Measurements from ENCODE around the gene RPAP2.
A peak's percentile ranks its signal among the peaks of the same experiment; 100 is the strongest.

RPAP2 gene

DNA sequence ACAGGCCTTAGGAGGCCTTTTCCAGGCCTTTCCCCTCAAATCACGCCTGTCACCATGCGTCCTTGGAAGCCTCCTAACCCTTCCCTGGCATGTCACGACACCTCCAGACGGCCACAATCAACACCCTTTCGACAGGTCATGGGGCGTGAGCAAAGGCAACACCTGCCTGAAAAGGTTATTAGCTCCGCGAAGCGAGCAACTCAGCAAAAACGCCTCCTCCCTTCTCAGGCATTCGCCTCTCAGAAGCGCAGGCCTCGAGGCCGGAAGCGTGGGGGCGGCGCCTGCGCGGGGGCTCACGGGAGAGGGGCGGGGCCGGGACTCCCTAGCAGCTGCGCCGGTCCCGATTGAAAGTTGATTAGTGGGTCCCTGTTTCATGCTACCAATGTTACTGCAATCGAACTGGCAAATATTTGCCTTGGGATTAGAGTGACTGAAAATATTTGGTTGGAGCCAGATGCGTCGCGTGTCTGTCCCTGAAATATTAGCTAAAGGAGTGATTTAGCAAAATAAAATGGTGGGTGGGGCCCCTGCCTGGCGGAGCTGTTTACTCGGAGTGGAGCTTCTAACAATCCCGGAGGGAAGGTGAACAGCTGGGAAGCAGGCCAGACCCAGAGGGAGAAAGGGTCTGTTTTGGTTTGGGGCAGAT, 143.0 kb downstream of the RPAP2 start:
- H3K9me3 ChIP-seq (ENCODE audit: control insufficient read depth in 1 of 2, low read length in 2 of 2), result no peaks in the 10 kb centered on the region
- H3K9ac ChIP-seq (ENCODE audit: low read depth in 1 of 2, low read length in 2 of 2), result no peak overlapping the region
- H3K27ac ChIP-seq (ENCODE audit: low read depth, low read length), result no peak overlapping the region
- H3K4me3 ChIP-seq (ENCODE audit: low read depth in 1 of 2, low read length in 2 of 2), result peak overlapping the region; percentile 65 to 66
- H3K27me3 ChIP-seq (ENCODE audit: control insufficient read depth in 1 of 2, insufficient read depth in 2 of 2, low read length in 2 of 2), result no peaks in the 10 kb centered on the region
- H3K4me1 ChIP-seq (ENCODE audit: control insufficient read depth in 1 of 2, insufficient read depth in 2 of 2, low read length in 2 of 2), result peaks cover 0 to 2% of the 10 kb centered on the region in 2 donors
- no peaks in the 10 kb centered on the region for H3K36me3 ChIP-seq (ENCODE audit: control insufficient read depth in 1 of 2, insufficient read depth in 2 of 2, low read length in 2 of 2)

- Histone ChIP-seq H3K4me1 (ENCODE audit: control insufficient read depth in 1 of 2, insufficient read depth in 2 of 2, low read length in 2 of 2) (peaks cover 0 to 2% of the 10 kb centered on the region in 2 donors), H3K9ac (ENCODE audit: low read depth in 1 of 2, low read length in 2 of 2) (no peak overlapping the region), H3K9me3 (ENCODE audit: control insufficient read depth in 1 of 2, low read length in 2 of 2) (no peaks in the 10 kb centered on the region), H3K27ac (ENCODE audit: low read depth, low read length) (no peak overlapping the region), H3K36me3 (ENCODE audit: control insufficient read depth in 1 of 2, insufficient read depth in 2 of 2, low read length in 2 of 2) (no peaks in the 10 kb centered on the region), H3K4me3 (ENCODE audit: low read depth in 1 of 2, low read length in 2 of 2) (peak overlapping the region in 1 of 2 donors; percentile 66), H3K27me3 (ENCODE audit: control insufficient read depth in 1 of 2, insufficient read depth in 2 of 2, low read length in 2 of 2) (no peaks in the 10 kb centered on the region)
These were observed 143.5 kb downstream of the RPAP2 start for GRCh38 chr1:92442351-92442750.

GRCh38 chr1:92443893-92444292, 145.0 kb downstream of the RPAP2 start:
- no peak overlapping the region for H3K27ac ChIP-seq (ENCODE audit: low read depth, low read length)
- no peak overlapping the region for H3K4me3 ChIP-seq (ENCODE audit: low read depth in 1 of 2, low read length in 2 of 2)
- peaks cover 0 to 2% of the 10 kb centered on the region in 2 donors for H3K4me1 ChIP-seq (ENCODE audit: control insufficient read depth in 1 of 2, insufficient read depth in 2 of 2, low read length in 2 of 2)
- H3K27me3 ChIP-seq (ENCODE audit: control insufficient read depth in 1 of 2, insufficient read depth in 2 of 2, low read length in 2 of 2), result no peaks in the 10 kb centered on the region
- H3K36me3 ChIP-seq (ENCODE audit: control insufficient read depth in 1 of 2, insufficient read depth in 2 of 2, low read length in 2 of 2), result no peaks in the 10 kb centered on the region
- no peaks in the 10 kb centered on the region for H3K9me3 ChIP-seq (ENCODE audit: control insufficient read depth in 1 of 2, low read length in 2 of 2)
- no peak overlapping the region for H3K9ac ChIP-seq (ENCODE audit: low read depth in 1 of 2, low read length in 2 of 2)

- no peaks in the 10 kb centered on the region for H3K27me3 ChIP-seq (ENCODE audit: control insufficient read depth in 1 of 2, insufficient read depth in 2 of 2, low read length in 2 of 2)
- no peaks in the 10 kb centered on the region for H3K9me3 ChIP-seq (ENCODE audit: control insufficient read depth in 1 of 2, low read length in 2 of 2)
- H3K36me3 ChIP-seq (ENCODE audit: control insufficient read depth in 1 of 2, insufficient read depth in 2 of 2, low read length in 2 of 2), result no peaks in the 10 kb centered on the region
- no peak overlapping the region for H3K9ac ChIP-seq (ENCODE audit: low read depth in 1 of 2, low read length in 2 of 2)
- peaks cover 0 to 2% of the 10 kb centered on the region in 2 donors for H3K4me1 ChIP-seq (ENCODE audit: control insufficient read depth in 1 of 2, insufficient read depth in 2 of 2, low read length in 2 of 2)
- H3K27ac ChIP-seq (ENCODE audit: low read depth, low read length), result no peak overlapping the region
- no peak overlapping the region for H3K4me3 ChIP-seq (ENCODE audit: low read depth in 1 of 2, low read length in 2 of 2)
These were observed 145.5 kb downstream of the RPAP2 start for GRCh38 chr1:92444351-92444750.

DNA sequence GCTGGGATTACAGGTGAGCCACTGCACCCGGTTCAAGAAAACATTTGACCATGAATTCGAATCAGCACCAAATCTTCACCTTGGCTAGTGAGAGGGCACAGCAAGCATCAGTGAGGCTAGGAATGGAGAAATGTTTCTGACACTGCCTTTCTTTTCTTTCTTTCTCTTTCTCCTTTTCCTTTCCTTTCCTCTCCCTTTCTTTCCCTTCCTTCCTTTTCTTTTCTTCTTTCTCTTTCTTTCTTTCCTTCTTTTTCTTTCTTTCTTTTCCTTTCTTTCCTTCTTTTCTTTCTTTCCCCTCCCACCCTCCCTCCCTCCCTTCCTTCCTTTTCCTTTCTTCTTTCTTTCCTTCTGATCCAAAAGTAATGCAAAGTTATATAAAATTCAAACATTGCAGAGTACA, 147.0 kb downstream of the RPAP2 start:
- no peak overlapping the region for H3K4me3 ChIP-seq (ENCODE audit: low read depth in 1 of 2, low read length in 2 of 2)
- H3K27me3 ChIP-seq (ENCODE audit: control insufficient read depth in 1 of 2, insufficient read depth in 2 of 2, low read length in 2 of 2), result no peaks in the 10 kb centered on the region
- peaks cover 0 to 2% of the 10 kb centered on the region in 2 donors for H3K4me1 ChIP-seq (ENCODE audit: control insufficient read depth in 1 of 2, insufficient read depth in 2 of 2, low read length in 2 of 2)
- H3K9me3 ChIP-seq (ENCODE audit: control insufficient read depth in 1 of 2, low read length in 2 of 2), result no peaks in the 10 kb centered on the region
- no peak overlapping the region for H3K9ac ChIP-seq (ENCODE audit: low read depth in 1 of 2, low read length in 2 of 2)
- no peak overlapping the region for H3K27ac ChIP-seq (ENCODE audit: low read depth, low read length)
- H3K36me3 ChIP-seq (ENCODE audit: control insufficient read depth in 1 of 2, insufficient read depth in 2 of 2, low read length in 2 of 2), result no peaks in the 10 kb centered on the region

DNA sequence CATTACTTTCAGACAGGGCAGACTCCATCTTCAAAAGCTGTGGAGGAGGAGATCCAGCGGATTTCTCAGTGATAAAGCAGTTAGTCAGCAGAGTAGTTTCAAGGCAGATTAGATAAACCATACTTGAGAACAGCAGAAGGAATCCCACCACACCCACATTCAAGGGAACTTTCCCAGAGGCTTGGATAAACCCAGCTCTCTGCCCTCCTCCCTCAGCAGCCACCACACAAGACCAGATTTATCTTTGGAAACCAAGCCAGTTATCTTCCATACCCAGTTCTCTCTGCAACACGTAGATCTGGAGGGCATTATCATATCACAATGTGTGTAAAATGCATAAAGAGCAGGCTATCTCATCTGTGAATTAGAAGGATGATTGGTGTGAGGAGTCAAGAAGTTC, 147.7 kb downstream of the RPAP2 start:
- H3K9ac ChIP-seq (ENCODE audit: low read depth in 1 of 2, low read length in 2 of 2), result no peak overlapping the region
- H3K4me1 ChIP-seq (ENCODE audit: control insufficient read depth in 1 of 2, insufficient read depth in 2 of 2, low read length in 2 of 2), result peaks cover 0 to 2% of the 10 kb centered on the region in 2 donors
- H3K9me3 ChIP-seq (ENCODE audit: control insufficient read depth in 1 of 2, low read length in 2 of 2), result no peaks in the 10 kb centered on the region
- H3K36me3 ChIP-seq (ENCODE audit: control insufficient read depth in 1 of 2, insufficient read depth in 2 of 2, low read length in 2 of 2), result no peaks in the 10 kb centered on the region
- H3K27me3 ChIP-seq (ENCODE audit: control insufficient read depth in 1 of 2, insufficient read depth in 2 of 2, low read length in 2 of 2), result no peaks in the 10 kb centered on the region
- H3K4me3 ChIP-seq (ENCODE audit: low read depth in 1 of 2, low read length in 2 of 2), result no peak overlapping the region
- no peak overlapping the region for H3K27ac ChIP-seq (ENCODE audit: low read depth, low read length)

GRCh38 chr1:92447033-92447681, 148.3 kb downstream of the RPAP2 start:
- H3K27ac ChIP-seq (ENCODE audit: low read depth, low read length), result no peak overlapping the region
- H3K27me3 ChIP-seq (ENCODE audit: control insufficient read depth in 1 of 2, insufficient read depth in 2 of 2, low read length in 2 of 2), result no peaks in the 10 kb centered on the region
- H3K4me3 ChIP-seq (ENCODE audit: low read depth in 1 of 2, low read length in 2 of 2), result no peak overlapping the region
- H3K4me1 ChIP-seq (ENCODE audit: control insufficient read depth in 1 of 2, insufficient read depth in 2 of 2, low read length in 2 of 2), result no peaks in the 10 kb centered on the region
- no peaks in the 10 kb centered on the region for H3K36me3 ChIP-seq (ENCODE audit: control insufficient read depth in 1 of 2, insufficient read depth in 2 of 2, low read length in 2 of 2)
- no peaks in the 10 kb centered on the region for H3K9me3 ChIP-seq (ENCODE audit: control insufficient read depth in 1 of 2, low read length in 2 of 2)
- H3K9ac ChIP-seq (ENCODE audit: low read depth in 1 of 2, low read length in 2 of 2), result no peak overlapping the region

- Histone ChIP-seq H3K36me3 (ENCODE audit: control insufficient read depth in 1 of 2, insufficient read depth in 2 of 2, low read length in 2 of 2) (no peaks in the 10 kb centered on the region), H3K9ac (ENCODE audit: low read depth in 1 of 2, low read length in 2 of 2) (no peak overlapping the region), H3K27ac (ENCODE audit: low read depth, low read length) (no peak overlapping the region), H3K9me3 (ENCODE audit: control insufficient read depth in 1 of 2, low read length in 2 of 2) (no peaks in the 10 kb centered on the region), H3K4me3 (ENCODE audit: low read depth in 1 of 2, low read length in 2 of 2) (no peak overlapping the region), H3K27me3 (ENCODE audit: control insufficient read depth in 1 of 2, insufficient read depth in 2 of 2, low read length in 2 of 2) (no peaks in the 10 kb centered on the region), H3K4me1 (ENCODE audit: control insufficient read depth in 1 of 2, insufficient read depth in 2 of 2, low read length in 2 of 2) (no peaks in the 10 kb centered on the region)
These were observed 149.1 kb downstream of the RPAP2 start for GRCh38 chr1:92447976-92448375.
